ENCODE data around the gene AQP12A. TPM values are rescaled to one million over a fixed set of nuclear protein-coding genes. Genes with fewer than 3 reads are reported as not detected.
"Not testable (repeated sequence)": the region's sequence is repeated elsewhere in the genome, so short reads cannot be mapped to it uniquely, and the experiment has no call there.

Gene AQP12A
- total RNA-seq, 4 donors from 2014 or later: not detected

GRCh38 chr2:240648650-240649275 is 42.9 kb upstream of the AQP12A start:
- no peak for TF ChIP-seq CTCF (IDR thresholded peaks at IDR 0.05)
- no peak for DNase-seq (ENCODE audit: low spot score)
- no peak for ATAC-seq (ENCODE audit: low FRiP score)

GRCh38 chr2:240649331-240649730 is 42.3 kb upstream of the AQP12A start:
- DNase-seq (ENCODE audit: low spot score): no peak
- no peak for ATAC-seq (ENCODE audit: low FRiP score)
- no peak for TF ChIP-seq CTCF (IDR thresholded peaks at IDR 0.05)

DNA sequence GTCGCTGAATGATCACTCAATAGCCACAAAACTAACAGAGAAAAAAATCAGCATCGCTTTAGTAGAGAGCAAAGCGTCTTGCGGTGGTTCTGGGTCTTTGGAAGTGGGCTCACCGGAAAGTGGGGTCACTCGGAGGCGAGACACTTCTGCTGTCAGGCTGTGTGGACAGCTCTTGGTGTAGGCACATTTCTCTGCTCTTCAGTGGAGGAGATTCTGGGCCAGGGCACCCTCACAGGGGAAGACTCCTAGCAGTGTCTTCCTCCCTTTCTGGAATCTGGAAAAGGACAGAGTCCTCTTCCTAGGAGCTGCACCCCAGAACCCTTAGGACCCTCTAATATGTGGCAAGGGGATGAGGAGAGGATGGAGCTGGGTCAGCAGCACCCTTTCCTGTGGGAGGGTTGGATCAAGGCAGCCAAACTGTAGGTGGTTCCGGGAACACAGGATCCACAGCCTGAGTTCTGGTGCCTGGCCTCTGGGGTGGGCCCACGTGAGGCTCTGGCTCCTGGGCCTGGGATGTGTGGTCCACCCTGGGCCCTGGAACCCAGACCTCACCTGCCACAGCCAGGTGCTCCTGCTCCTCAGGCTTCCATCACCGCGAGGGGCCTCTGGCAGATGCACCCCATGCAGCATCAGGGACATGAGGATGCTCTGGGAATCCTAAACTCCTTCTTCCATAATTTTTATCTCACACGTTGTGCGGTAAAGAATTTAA is 41.3 kb upstream of the AQP12A start:
- no peak for TF ChIP-seq CTCF (IDR thresholded peaks at IDR 0.05)
- no peak for ATAC-seq (ENCODE audit: low FRiP score)
- DNase-seq (ENCODE audit: low spot score): no peak

- no peak for DNase-seq (ENCODE audit: low spot score)
- no peak for TF ChIP-seq CTCF (IDR thresholded peaks at IDR 0.05)
- no peak for ATAC-seq (ENCODE audit: low FRiP score)
These were observed 40.5 kb upstream of the AQP12A start for GRCh38 chr2:240651185-240651584.

GRCh38 chr2:240655931-240656886 is 35.5 kb upstream of the AQP12A start:
- no peak for DNase-seq (ENCODE audit: low spot score)
- ATAC-seq (ENCODE audit: low FRiP score): no peak
- no peak for TF ChIP-seq CTCF (IDR thresholded peaks at IDR 0.05)

GRCh38 chr2:240659883-240660282 is 31.8 kb upstream of the AQP12A start:
- not testable (repeated sequence) for DNase-seq (ENCODE audit: low spot score); ATAC-seq (ENCODE audit: low FRiP score)

DNA sequence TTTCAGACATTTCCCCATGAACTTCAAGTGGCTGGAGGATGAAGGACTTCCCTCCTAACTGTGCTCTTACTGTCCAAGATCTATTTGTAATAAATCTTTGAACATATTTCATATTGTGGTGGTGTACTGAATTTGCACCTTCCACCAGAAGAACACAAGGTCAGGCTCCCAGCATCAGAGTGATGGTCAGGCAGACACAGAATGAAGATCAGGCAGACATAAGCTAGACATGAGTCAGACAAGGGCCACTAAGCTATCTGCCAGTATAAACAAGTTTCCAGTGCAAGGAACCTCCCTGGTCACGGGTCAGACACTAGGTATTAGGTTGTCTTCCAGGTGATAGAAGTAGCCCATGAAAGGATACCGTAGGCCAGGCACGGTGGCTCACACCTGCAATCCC is 29.0 kb upstream of the AQP12A start:
- no peak for DNase-seq (ENCODE audit: low spot score)
- no peak for TF ChIP-seq CTCF (IDR thresholded peaks at IDR 0.05)
- no peak for ATAC-seq (ENCODE audit: low FRiP score)
